Measurements from ENCODE around the gene FSHR.

- TF ChIP-seq CTCF (IDR thresholded peaks at IDR 0.05; ENCODE audit: low read length) (no peak), EZH2 (IDR thresholded peaks at IDR 0.05; ENCODE audit: borderline replicate concordance, low read length) (no peak)
These were observed 30.7 kb downstream of the FSHR start for GRCh38 chr2:49123600-49123999.
